CD4-positive, alpha-beta T cell treated with Interferon gamma for 1 hour (primary cell): ENCODE measurements around the gene MACIR.

Source experiments
- DNase-seq: peaks from one replicate; pipeline ENCODE4 v3.0.0-alpha.2; 2020

The MACIR gene

GRCh38 chr5:103293719-103294118 is 35.2 kb downstream of the MACIR start:
- no peak for DNase-seq

GRCh38 chr5:103294906-103295305 is 36.3 kb downstream of the MACIR start:
- no peak for DNase-seq

- no peak for DNase-seq
Measured at GRCh38 chr5:103295424-103295823, 36.9 kb downstream of the MACIR start.

GRCh38 chr5:103295871-103296270 is 37.3 kb downstream of the MACIR start:
- no peak for DNase-seq

- no peak for DNase-seq
Measured at GRCh38 chr5:103298117-103298516, 39.6 kb downstream of the MACIR start.

- DNase-seq: no peak
Measured at GRCh38 chr5:103298607-103299188, 40.1 kb downstream of the MACIR start.

GRCh38 chr5:103305809-103306208 is 47.2 kb downstream of the MACIR start:
- DNase-seq: no peak

GRCh38 chr5:103307470-103307869 is 48.9 kb downstream of the MACIR start:
- no peak for DNase-seq

- DNase-seq: no peak
Measured at GRCh38 chr5:103308774-103309173, 50.2 kb downstream of the MACIR start.

GRCh38 chr5:103313056-103313455 is 54.5 kb downstream of the MACIR start:
- no peak for DNase-seq

GRCh38 chr5:103315455-103315854 is 56.9 kb downstream of the MACIR start:
- DNase-seq: no peak

GRCh38 chr5:103327451-103327850 is 68.9 kb downstream of the MACIR start:
- no peak for DNase-seq

GRCh38 chr5:103327893-103328292 is 69.3 kb downstream of the MACIR start:
- no peak for DNase-seq
